C1 segment of cervical spinal cord (tissue), 14 donors: ENCODE measurements around the gene METTL15.
"Not testable (repeated sequence)": the region's sequence is repeated elsewhere in the genome, so short reads cannot be mapped to it uniquely, and the experiment has no call there.

ENCODE experiments used
- DNase-seq, 14 donors: peaks; one replicate each; lab custom pipeline; 2025; lab: John Stamatoyannopoulos, UW

METTL15 gene

GRCh38 chr11:28290995-28291394, 182.8 kb downstream of the METTL15 start:
- not testable (repeated sequence) for DNase-seq

GRCh38 chr11:28296426-28296825, 188.2 kb downstream of the METTL15 start:
- DNase-seq = no peak

DNA sequence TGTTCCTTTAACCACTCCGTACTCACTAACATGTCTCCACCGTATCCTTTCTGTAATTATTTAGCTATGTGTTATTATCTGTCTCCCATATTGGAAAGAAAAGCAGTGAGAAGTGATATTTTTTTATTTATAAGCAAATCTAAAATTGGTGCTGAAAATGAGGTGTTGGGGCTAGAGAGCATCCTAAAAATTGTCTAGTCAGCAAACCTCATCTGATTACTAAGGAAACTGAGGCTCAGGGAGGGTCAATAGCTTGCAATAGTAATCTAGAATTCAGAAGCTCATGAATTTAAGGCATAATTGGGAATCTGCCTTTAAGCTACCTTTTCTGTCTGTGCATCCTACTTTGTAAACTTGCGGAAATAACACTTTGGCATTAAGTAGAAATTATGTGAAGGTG, 190.0 kb downstream of the METTL15 start:
- no peak for DNase-seq

GRCh38 chr11:28303477-28304191, 195.4 kb downstream of the METTL15 start:
- no peak for DNase-seq

GRCh38 chr11:28315440-28315839, 207.3 kb downstream of the METTL15 start:
- no peak for DNase-seq

DNA sequence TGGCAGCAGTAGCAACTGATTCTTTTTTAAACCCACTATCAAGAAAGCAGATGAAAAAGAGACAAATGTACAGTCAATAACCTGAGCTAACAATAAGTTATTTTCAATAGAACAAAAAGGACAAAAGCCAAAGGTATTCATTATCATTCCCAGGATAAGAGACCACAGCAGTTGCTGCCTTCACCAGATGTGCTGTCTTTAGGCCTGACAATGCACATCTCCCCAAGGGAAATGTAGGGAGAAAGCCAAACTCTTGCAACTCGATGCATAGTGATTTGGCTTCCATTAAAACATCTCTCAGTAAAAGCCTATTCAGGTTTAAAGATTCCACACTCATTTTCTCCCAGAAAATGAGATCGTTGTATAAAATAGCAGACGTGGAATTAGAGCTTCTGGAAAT, 210.7 kb downstream of the METTL15 start:
- no peak for DNase-seq

DNA sequence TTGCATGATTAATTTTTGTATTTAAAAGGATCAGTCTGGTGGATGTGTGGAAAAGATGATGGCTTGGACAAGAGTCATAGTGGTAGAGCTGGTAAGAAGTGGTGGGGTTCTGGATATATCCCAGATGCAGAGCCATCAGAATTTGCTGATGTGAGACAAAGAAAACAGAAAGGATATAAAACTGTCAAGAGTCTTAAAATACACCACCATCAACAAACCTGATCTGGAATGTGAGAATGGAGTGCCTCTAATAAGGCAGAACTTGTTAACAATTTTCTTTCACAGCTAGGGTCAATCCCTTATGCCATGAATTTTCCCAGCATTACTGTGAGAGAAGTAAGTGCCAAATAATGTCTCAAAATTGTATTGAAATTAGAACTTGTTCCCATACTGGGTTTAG, 215.4 kb downstream of the METTL15 start:
- DNase-seq = no peak

GRCh38 chr11:28332393-28332792, 224.2 kb downstream of the METTL15 start:
- DNase-seq = not testable (repeated sequence)

GRCh38 chr11:28337701-28338100, 229.5 kb downstream of the METTL15 start:
- DNase-seq = no peak

GRCh38 chr11:28338371-28338770, 230.2 kb downstream of the METTL15 start:
- no peak for DNase-seq

DNA sequence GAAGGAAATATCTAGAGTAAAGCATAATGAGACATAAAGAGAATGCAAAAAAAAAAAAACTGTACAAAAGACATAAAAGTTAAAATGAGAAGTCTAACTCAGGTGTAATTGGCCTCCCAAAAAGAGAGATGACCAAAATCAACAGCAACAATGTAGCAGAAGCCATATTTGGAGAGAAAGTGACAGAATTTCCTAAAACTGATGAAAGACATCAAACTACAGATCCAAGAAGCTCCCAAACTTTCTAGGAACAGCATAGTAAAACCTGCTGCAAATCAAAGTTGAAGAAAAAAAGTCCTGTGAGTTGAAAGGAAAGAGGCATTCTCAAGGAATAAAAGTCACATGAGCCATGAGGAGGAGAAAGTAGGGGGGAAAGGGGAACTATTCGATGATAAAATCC, 231.3 kb downstream of the METTL15 start:
- no peak for DNase-seq

DNA sequence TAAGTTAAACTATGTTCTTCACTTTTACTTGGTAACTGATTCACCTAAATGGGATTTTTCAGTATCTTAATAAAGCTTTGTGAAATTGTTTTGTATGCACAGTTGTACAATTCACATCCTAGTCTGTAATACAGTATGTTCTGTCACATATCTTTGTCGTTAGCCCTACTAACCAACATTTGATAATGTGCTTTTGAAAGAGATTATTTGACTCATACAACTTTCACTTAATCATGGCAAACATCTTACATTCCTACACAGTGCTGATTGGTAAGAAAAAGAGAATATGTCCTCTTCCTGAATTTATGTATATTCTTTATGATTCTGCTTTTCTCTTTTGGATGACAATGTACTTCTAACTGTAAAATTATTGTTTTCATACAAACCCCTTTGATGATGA, 234.5 kb downstream of the METTL15 start:
- no peak for DNase-seq

- no peak for DNase-seq
These were observed 235.4 kb downstream of the METTL15 start for GRCh38 chr11:28343304-28344233.

DNA sequence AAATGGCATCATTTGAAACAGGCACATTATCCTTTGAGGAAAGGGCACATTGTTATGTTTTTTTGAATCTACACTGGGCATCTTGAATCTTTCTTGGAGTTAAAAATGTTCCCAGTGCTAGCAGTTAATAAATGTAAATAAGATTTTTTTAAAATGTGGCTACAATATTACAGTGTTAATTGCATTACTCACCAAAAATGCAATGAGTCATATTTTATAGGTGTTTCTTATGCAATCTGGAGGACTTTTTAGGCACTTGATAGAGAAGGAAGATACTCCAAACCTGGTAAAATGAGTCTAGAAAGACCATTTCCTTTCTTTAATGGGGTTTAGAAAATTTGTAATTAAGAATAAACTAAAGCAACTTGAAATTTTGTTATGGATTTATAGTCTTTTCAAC, 238.0 kb downstream of the METTL15 start:
- no peak for DNase-seq

- no peak for DNase-seq
These were observed 238.5 kb downstream of the METTL15 start for GRCh38 chr11:28346721-28347120.

- DNase-seq = no peak
These were observed 239.2 kb downstream of the METTL15 start for GRCh38 chr11:28347371-28347770.

GRCh38 chr11:28350216-28350615, 242.0 kb downstream of the METTL15 start:
- DNase-seq = no peak

DNA sequence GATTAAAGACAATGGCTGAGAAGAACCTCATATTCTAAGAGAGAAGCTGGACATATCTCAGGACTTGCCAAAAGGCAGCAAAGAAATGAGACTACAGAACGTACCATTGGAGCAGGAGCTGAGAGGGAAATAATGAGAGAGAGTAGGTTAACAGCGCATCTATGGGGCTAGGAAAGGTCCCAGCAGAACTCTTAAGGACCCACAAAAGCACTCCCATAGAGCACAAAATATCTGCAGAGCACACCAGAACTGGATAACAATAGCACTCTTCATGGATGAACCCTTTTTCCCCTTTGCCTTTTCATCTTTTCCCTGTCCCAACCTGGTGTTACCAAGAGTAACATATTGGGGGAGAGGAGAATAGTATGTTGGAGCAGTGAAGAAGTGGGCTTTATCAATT, 245.8 kb downstream of the METTL15 start:
- DNase-seq = no peak

DNA sequence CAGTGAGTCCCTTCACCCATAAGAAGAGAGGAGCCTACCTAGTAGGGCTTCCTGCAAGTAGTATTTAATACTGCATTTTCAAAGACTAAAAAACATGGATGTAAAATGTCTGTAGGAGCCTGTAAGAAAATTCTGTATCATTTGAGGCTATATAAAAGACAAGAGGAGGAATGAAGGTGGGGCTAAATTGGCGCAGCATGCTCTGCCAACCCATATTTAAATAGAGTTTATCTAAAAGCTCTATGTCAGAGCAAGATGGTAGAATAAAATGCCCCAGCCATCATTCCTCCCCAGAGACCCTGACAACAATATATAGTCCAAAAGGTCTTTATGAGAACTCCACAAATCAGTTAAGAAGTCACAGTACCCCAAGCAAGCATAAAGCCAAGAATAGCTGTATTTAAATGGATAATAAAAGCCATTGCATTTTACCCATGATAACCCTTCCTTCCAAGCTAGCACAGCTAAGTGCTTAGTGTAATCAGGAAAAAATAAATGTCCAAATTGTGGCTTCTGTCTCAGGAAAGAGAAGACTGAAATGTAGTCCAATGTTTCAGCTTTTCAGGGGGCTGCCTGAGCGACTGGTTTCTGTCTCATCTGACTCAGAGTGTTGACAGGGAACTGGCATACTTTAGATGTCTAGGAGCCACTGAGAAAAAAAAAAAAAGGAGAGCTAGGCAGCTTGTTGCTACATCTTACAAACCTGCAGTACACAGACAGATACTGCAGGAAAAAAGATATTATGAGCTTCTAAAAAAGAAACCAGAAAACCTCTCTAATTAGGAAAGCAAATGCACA, 258.6 kb downstream of the METTL15 start:
- no peak for DNase-seq

GRCh38 chr11:28378095-28378494, 269.9 kb downstream of the METTL15 start:
- not testable (repeated sequence) for DNase-seq
